Ovary (tissue), 9 donors: ENCODE measurements around the gene GPATCH3. TPM values are rescaled to one million over a fixed set of nuclear protein-coding genes. Genes with fewer than 3 reads are reported as not detected.

Experiments used
- DNase-seq, 5 donors: peaks; one replicate each; pipeline ENCODE4 v3.0.0-alpha.2; 2019 to 2020
- H3K27ac ChIP-seq, 2 donors: fragments of 200-600 bp; one replicate each; pipeline versions ENCODE4 v1.5.1 to v1.8.0; 2019 to 2022
- H3K27me3 ChIP-seq: fragments of 200-600 bp; one replicate; pipeline ENCODE4 v1.8.0; 2022
- H3K36me3 ChIP-seq: fragments of 200-600 bp; sonication (generic); one replicate; pipeline ENCODE4 v1.5.1; 2019
- H3K4me1 ChIP-seq: one replicate; pipeline ENCODE4 v1.8.1; 2013; ENCODE audit warnings: mild to moderate bottlenecking, moderate library complexity; ENCODE audit not compliant: insufficient read depth
- H3K4me3 ChIP-seq: fragments of 200-600 bp; sonication (generic); one replicate; pipeline ENCODE4 v1.5.1; 2017
- H3K9me3 ChIP-seq, 2 donors: fragments of 200-600 bp in 1 of 2; sonication (generic) in 1 of 2; one replicate each; pipeline versions ENCODE4 v1.5.1 to v1.8.1; 2013 to 2019; ENCODE audit warnings: mild to moderate bottlenecking in 1 of 2, moderate library complexity in 1 of 2
- EP300 ChIP-seq: sonication (generic); formaldehyde crosslinking; IDR thresholded peaks from one replicate; pipeline ENCODE4 v1.6.1; 2017; ENCODE audit warnings: antibody characterized with exemption
- POLR2A ChIP-seq: fragments of 450-650 bp; IDR thresholded peaks from one replicate; pipeline ENCODE4 v1.6.1; 2017; ENCODE audit warnings: antibody characterized with exemption, mild to moderate bottlenecking, moderate library complexity
- WGBS, 3 donors: extraction: QIAGEN DNeasy Blood & Tissue Kit in 1 of 3; methylation state at CpG; one replicate each; pipeline versions ENCODE4 v1.1.5 to v1.1.7; 2013 to 2017; 5-methylcytosine and 5-hydroxymethylcytosine counted together
- intact Hi-C, 4 donors: fragments of 100-400 bp; cut with DNase I; formaldehyde crosslinking; loops; one replicate each; pipeline versions ENCODE4 v1.11.0 to v1.15.1; 2022 to 2023
- polyA plus RNA-seq, 2 donors: library from polyadenylated mRNA; stranded (reverse); fragments of 200-250 nt in 1 of 2; fragments of 350-450 nt in 1 of 2; fragmentation: Illumina TruSeq in 1 of 2; extraction: RNeasy Lipid Tissue Mini Kit (QIAGEN cat#74804) in 1 of 2; gene quantifications; one replicate each; pipeline ENCODE4 v1.2.3, GENCODE V29; 2013 to 2014
- total RNA-seq, 7 donors: library from RNA; depleted of rRNA in 2 of 7; stranded (reverse); fragments of >200 nt in 2 of 7; fragmentation: NEBNext Ultra II Directional in 3 of 7; extraction: Animal tissue kit (Norgen Biotek cat#: 25700) in 3 of 7; gene quantifications; one replicate each; pipeline versions ENCODE4 v1.1.0 to v1.2.4, GENCODE V29; 2016 to 2023
- TF ChIP-seq, protein P1 (sequence below), 3 donors: fragments of 450-650 bp in 2 of 3; fragments of 200-600 bp in 1 of 3; IDR thresholded peaks; one replicate each; pipeline versions ENCODE4 v1.5.1 to v1.8.0; 2016 to 2022; ENCODE audit warnings: antibody characterized with exemption in 3 of 3, mild to moderate bottlenecking in 1 of 3
- donor health status: DM: no; HTN: no; CAD: no; lungs with moderate emphysema.
- donor health status: DM: no; HTN: no; CAD: no.
- donor health status: Bipolar disorder and iron deficiency.
- donor health status: DM: yes; HTN: yes; CAD: no.
- donor health status: DM: no; HTN: no; CAD: no.
- donor health status: DM: yes; HTN: yes; CAD: no.

GPATCH3 gene
- total and polyA plus RNA-seq, 9 donors, result 3.1 to 16.4 (median 11.2) TPM

DNA sequence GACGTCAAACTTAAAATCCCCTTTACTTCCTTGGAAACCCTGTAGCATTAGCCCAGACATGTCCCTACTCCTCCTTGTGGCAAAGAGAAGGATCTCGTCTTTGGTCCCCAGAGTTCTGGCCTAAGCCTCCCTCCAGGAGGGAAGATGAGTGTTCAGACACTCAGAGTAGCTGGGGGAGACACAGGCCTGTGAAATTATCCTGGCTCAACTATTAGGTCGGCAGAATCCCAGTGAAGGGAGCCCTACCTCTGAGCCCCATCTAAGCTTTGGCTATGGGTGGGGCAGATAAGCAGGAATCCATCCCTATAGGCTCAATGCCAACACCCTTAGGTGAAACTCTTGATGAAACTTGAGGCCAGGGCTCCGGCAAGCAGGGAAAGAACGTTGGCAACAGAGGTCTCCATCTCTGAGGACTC is 39.0 kb downstream of the GPATCH3 start:
- no peak for DNase-seq

DNA sequence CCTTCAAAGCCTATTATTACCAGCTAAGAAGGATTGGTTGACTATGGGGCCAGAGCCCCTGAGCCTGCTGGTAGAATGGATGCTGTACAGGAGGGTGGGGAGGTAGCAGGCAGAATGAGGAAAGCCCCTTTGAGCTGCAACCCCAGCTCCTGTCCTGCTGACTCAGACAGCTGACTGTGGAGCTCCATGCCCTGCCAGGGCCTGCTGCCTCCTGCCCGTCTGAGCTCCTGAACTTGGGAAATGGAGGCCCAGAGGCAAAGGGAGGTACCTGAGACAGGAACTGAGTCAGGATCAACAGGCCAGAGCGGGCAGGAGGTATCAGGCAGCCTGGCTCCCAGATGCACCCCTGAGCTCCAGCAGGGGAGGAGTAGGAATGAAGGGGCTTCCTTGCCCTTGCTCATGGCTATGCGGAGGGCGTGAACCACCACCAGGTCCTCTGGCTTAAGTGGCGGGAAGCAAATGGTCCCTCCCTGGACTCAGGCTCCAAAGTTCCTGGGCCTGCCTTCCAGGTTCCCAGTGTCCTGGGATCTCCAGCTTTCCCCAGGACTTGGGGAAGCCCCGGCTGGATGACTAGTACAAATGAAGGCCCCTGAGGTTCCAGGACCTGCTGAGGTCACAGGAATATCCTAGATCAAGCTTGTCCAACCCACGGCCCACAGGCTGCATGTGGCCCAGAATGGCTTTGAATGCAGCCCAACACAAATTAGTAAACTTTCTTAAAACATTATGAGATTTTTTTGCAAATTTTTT is 41.2 kb downstream of the GPATCH3 start:
- Histone ChIP-seq H3K36me3 (no peaks in the 10 kb centered on the region), H3K4me1 (peaks cover 2% of the 10 kb centered on the region), H3K9me3 (no peaks in the 10 kb centered on the region), H3K27me3 (no peaks in the 10 kb centered on the region), H3K4me3 (no peak overlapping the region), H3K27ac (no peak overlapping the region)
- 91% methylated on average over 7 of the region's 7 CpGs for WGBS, 3 donors
- intact Hi-C loops, result no loop called here
- TF ChIP-seq EP300 (no peak), POLR2A (no peak)
- TF ChIP-seq, protein P1, sequence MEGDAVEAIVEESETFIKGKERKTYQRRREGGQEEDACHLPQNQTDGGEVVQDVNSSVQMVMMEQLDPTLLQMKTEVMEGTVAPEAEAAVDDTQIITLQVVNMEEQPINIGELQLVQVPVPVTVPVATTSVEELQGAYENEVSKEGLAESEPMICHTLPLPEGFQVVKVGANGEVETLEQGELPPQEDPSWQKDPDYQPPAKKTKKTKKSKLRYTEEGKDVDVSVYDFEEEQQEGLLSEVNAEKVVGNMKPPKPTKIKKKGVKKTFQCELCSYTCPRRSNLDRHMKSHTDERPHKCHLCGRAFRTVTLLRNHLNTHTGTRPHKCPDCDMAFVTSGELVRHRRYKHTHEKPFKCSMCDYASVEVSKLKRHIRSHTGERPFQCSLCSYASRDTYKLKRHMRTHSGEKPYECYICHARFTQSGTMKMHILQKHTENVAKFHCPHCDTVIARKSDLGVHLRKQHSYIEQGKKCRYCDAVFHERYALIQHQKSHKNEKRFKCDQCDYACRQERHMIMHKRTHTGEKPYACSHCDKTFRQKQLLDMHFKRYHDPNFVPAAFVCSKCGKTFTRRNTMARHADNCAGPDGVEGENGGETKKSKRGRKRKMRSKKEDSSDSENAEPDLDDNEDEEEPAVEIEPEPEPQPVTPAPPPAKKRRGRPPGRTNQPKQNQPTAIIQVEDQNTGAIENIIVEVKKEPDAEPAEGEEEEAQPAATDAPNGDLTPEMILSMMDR (IDR thresholded peaks at IDR 0.05), result no peak
- no peak for DNase-seq

More for the DNA sequence above, 39.0 kb downstream of the GPATCH3 start:
- intact Hi-C loops, result no loop called here
- Histone ChIP-seq H3K27ac (no peak overlapping the region), H3K27me3 (no peaks in the 10 kb centered on the region), H3K36me3 (no peaks in the 10 kb centered on the region), H3K4me3 (no peak overlapping the region), H3K9me3 (no peaks in the 10 kb centered on the region), H3K4me1 (peaks cover 6% of the 10 kb centered on the region)
- 64 to 68% (median 67%) methylated on average over 5 of the region's 5 CpGs for WGBS, 3 donors
- no peak for TF ChIP-seq EP300
- TF ChIP-seq, protein P1 (IDR thresholded peaks at IDR 0.05), result no peak

DNA sequence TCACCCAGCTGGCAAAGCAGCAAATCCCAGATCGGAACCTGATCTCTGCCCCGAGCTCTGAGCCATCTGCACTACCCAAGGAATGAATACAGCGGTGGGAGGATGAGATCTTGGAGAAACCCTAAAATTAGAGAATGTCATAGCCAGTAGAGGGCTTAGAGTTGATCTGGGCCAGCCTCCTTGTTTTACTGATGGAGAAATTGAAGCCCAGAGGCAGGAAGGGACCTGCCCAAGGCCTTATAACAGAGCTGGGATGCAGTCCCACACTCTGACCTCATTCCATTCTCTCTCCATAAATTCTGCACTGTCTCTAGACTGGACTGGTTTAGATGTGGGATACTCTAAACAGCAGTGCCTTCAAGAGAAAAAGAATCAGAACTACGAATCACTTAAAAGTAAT is 42.1 kb downstream of the GPATCH3 start:
- TF ChIP-seq EP300 (no peak), POLR2A (no peak)
- TF ChIP-seq, protein P1 (IDR thresholded peaks at IDR 0.05), result no peak
- 28 to 31% (median 31%) methylated on average over 4 of the region's 4 CpGs for WGBS, 3 donors
- Histone ChIP-seq H3K36me3 (no peaks in the 10 kb centered on the region), H3K27ac (no peak overlapping the region), H3K27me3 (no peaks in the 10 kb centered on the region), H3K9me3 (no peaks in the 10 kb centered on the region), H3K4me3 (no peak overlapping the region), H3K4me1 (no peaks in the 10 kb centered on the region)
- intact Hi-C loops, result no loop called here
- DNase-seq, result no peak

DNA sequence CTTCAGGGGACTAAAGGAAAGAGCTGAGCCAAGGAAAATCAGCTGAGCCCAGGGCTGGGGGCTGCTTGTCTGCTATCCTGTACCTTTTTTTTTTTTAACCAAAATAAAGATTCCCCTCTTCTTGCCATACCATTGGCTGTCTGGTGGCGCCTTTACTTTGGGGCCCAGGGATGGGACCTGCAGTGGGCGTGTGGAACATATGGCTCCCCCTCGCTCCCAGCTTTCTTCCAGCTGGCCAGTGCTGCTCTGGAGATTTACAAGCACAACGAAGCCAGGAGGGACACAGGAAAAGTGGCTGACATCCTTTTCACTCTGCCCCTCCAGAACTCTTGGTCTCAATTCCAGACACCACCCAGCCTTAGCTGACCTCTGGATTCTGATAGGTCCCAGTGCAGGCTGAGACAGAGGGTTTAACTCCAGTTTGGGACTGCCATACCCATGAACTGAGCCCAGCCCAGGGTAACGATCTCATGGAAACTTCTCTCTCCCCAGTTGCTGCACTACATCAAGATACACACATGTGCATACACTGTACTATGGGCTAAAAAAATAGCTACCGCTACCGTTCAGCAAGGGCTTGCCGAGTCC is 42.7 kb downstream of the GPATCH3 start:
- 59 to 65% (median 62%) methylated on average over 8 of the region's 8 CpGs for WGBS, 3 donors
- Histone ChIP-seq H3K4me3 (no peak overlapping the region), H3K4me1 (no peaks in the 10 kb centered on the region), H3K27me3 (no peaks in the 10 kb centered on the region), H3K27ac (no peak overlapping the region), H3K36me3 (no peaks in the 10 kb centered on the region), H3K9me3 (no peaks in the 10 kb centered on the region)
- no peak for DNase-seq
- intact Hi-C loops, result no loop called here
- TF ChIP-seq POLR2A (no peak), EP300 (no peak)
- TF ChIP-seq, protein P1 (IDR thresholded peaks at IDR 0.05), result no peak
